Gastrocnemius medialis (tissue), 4 donors: ENCODE data around the gene ADCYAP1R1. TPM values are rescaled to one million over a fixed set of nuclear protein-coding genes. Genes with fewer than 3 reads are reported as not detected.

Source experiments
- ATAC-seq, 2 donors: fragments of 150-250 bp; one replicate each; pipeline ENCODE4 v1.9.1; 2016
- DNase-seq, 2 donors: peaks; one replicate each; pipeline ENCODE4 v3.0.0-alpha.2; 2019
- H3K27ac ChIP-seq, 4 donors: fragments of 200-600 bp; sonication (generic); 1 replicate in 1 of 4; 2 replicates in 3 of 4; pipeline ENCODE4 v1.5.1; 2016 to 2018; ENCODE audit warnings: mild to moderate bottlenecking in 2 of 4, moderate library complexity in 1 of 4
- H3K27me3 ChIP-seq, 3 donors: fragments of 200-600 bp; sonication (generic) in 2 of 3; 1 replicate in 1 of 3; 2 replicates in 2 of 3; pipeline versions ENCODE4 v1.5.1 to v1.6.0; 2016 to 2019; ENCODE audit warnings: mild to moderate bottlenecking in 1 of 3, moderate library complexity in 1 of 3
- H3K36me3 ChIP-seq, 2 donors: fragments of 200-600 bp; sonication (generic) in 1 of 2; one replicate each; pipeline ENCODE4 v1.5.1; 2017 to 2018
- H3K4me1 ChIP-seq, 2 donors: fragments of 200-600 bp; sonication (generic) in 1 of 2; one replicate each; pipeline ENCODE4 v1.5.1; 2016 to 2017; ENCODE audit warnings: mild to moderate bottlenecking in 2 of 2
- H3K4me3 ChIP-seq, 4 donors: fragments of 200-600 bp; sonication (generic) in 3 of 4; 1 replicate in 1 of 4; 2 replicates in 3 of 4; pipeline ENCODE4 v1.5.1; 2016 to 2019; ENCODE audit warnings: mild to moderate bottlenecking in 2 of 4
- H3K9me3 ChIP-seq, 3 donors: fragments of 200-600 bp; sonication (generic) in 2 of 3; 1 replicate in 1 of 3; 2 replicates in 2 of 3; pipeline ENCODE4 v1.5.1; 2016 to 2019
- POLR2A ChIP-seq, 2 donors: fragments of 450-650 bp; IDR thresholded peaks; one replicate each; pipeline ENCODE4 v1.6.1; 2017; ENCODE audit warnings: antibody characterized with exemption in 2 of 2, mild to moderate bottlenecking in 2 of 2, moderate library complexity in 2 of 2
- in situ Hi-C, 4 donors: fragments of 200-750 bp; cut with MboI; loops; one replicate each; pipeline versions ENCODE4 v1.15.0 to v1.8.0; 2017; ENCODE audit warnings: low sequenced_read_pairs in 4 of 4
- intact Hi-C: fragments of 100-400 bp; cut with DNase I; formaldehyde crosslinking; loops from one replicate; pipeline ENCODE4 v1.15.1; 2023; ENCODE audit warnings: low total_unique reads
- total RNA-seq, 4 donors: library from RNA; depleted of rRNA; stranded (reverse); fragments of >200 nt; gene quantifications; one replicate each; pipeline versions ENCODE4 v1.1.0 to v1.2.3, GENCODE V29; 2016
- TF ChIP-seq, protein P1 (sequence below), 5 experiments: fragments of 450-650 bp in 3 of 5; fragments of 200-600 bp in 2 of 5; sonication (generic) in 2 of 5; IDR thresholded peaks in 4 of 5; conservative IDR thresholded peaks in 1 of 5; 1 replicate in 4 of 5; 2 replicates in 1 of 5; pipeline ENCODE4 v1.5.1; 2016 to 2019; ENCODE audit warnings: antibody characterized with exemption in 5 of 5, mild to moderate bottlenecking in 3 of 5, moderate library complexity in 3 of 5

ADCYAP1R1 gene
- total RNA-seq, 4 donors from 2014 or later: 0.05 to 0.33 (median 0.21) TPM

DNA sequence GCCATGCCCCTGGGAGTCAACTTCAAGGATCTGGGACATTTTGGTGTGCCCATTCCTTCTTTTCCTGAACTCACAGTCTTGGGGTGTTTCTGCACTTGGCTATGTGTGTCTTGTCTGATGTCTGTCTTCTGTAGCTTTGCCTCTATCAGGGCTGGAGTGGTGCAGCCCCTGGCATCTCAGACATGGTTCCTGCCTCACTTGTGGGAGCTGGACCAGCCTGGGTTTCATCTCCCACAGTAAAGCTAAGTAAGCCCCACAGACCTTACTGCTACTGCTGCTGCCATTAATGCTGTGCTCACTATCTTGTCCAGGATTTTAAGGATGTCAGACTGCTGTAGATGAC is 59.0 kb downstream of the ADCYAP1R1 start:
- ATAC-seq: no peak
- Histone ChIP-seq H3K9me3 (no peaks in the 10 kb centered on the region), H3K27ac (no peak overlapping the region), H3K4me1 (no peaks in the 10 kb centered on the region), H3K4me3 (no peak overlapping the region), H3K36me3 (no peaks in the 10 kb centered on the region), H3K27me3 (no peaks in the 10 kb centered on the region)
- in situ Hi-C loops: loop anchor here in 1 of 4 donors (10.0 kb wide), 1 partner anchor 306 kb away; no protein-coding TSS in a partner anchor
- intact Hi-C loops: no loop called here
- no peak for DNase-seq
- TF ChIP-seq POLR2A (IDR thresholded peaks at IDR 0.05): no peak
- TF ChIP-seq, protein P1, sequence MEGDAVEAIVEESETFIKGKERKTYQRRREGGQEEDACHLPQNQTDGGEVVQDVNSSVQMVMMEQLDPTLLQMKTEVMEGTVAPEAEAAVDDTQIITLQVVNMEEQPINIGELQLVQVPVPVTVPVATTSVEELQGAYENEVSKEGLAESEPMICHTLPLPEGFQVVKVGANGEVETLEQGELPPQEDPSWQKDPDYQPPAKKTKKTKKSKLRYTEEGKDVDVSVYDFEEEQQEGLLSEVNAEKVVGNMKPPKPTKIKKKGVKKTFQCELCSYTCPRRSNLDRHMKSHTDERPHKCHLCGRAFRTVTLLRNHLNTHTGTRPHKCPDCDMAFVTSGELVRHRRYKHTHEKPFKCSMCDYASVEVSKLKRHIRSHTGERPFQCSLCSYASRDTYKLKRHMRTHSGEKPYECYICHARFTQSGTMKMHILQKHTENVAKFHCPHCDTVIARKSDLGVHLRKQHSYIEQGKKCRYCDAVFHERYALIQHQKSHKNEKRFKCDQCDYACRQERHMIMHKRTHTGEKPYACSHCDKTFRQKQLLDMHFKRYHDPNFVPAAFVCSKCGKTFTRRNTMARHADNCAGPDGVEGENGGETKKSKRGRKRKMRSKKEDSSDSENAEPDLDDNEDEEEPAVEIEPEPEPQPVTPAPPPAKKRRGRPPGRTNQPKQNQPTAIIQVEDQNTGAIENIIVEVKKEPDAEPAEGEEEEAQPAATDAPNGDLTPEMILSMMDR (IDR thresholded peaks at IDR 0.05 in 4 of 5, conservative IDR thresholded peaks at IDR 0.05 in 1 of 5): no peak

DNA sequence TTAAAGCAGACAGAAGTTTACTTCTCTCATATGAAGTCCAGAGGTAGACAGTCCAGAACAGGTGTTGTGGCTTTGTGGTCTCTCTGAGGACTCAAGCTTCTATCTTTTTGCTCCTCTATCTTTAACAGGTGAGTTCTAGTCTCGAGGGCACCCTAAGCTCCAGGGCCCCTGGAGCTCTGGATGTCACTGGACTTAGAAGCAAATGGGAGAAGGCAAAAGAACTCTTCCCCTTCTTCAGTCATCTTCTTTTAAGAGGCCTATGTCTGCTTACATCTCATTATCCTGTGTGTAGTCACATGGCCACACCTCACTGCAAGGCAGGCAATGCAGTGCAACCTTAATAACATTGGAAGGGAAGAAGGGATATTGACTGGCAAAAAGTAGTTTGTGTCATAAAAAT is 61.6 kb downstream of the ADCYAP1R1 start:
- Histone ChIP-seq H3K27me3 (no peaks in the 10 kb centered on the region), H3K4me1 (no peaks in the 10 kb centered on the region), H3K27ac (no peak overlapping the region), H3K4me3 (no peak overlapping the region), H3K36me3 (no peaks in the 10 kb centered on the region), H3K9me3 (no peaks in the 10 kb centered on the region)
- no peak for TF ChIP-seq POLR2A (IDR thresholded peaks at IDR 0.05)
- intact Hi-C loops (no loop called here), in situ Hi-C loops (loop anchor here in 1 of 4 donors (10.0 kb wide), 1 partner anchor 309 kb away; no protein-coding TSS in a partner anchor)
- ATAC-seq (no peak), DNase-seq (no peak)

DNA sequence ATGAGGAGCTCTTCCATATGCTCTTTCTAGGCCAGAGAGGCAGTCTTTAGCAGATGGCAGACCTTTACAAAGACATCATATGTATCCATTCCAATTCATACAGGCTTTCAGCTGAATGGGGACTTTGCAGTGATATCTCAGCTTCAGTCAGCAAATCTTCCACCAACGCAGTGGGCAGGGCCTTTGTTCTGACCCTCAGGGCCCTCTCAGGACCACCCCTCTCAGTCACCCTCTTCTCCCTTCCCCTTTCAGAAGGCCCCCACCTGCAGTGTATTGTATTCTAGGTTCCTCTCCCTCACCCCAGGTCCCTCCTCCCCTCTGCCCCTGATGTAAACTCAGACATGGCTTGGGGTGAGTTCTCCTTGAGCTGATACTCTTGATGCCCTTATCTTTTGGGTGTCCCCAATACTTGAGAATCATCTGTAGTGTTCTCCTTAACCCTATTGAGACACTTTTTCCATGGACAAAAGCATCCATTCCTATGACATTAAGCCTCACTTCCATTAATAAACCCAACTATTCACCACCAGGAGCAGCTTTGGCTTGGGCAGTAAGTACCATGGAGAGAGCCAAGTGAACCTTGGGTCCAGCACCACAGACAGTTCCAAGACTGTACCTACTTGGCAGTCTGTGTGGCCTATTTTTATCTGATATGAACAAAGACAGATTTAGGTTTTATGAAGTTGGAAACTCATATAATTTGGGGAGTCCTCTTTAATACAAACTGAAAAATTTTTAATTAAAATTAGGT is 62.7 kb downstream of the ADCYAP1R1 start:
- in situ Hi-C loops: loop anchor here in 2 of 4 donors (5.0 to 10.0 kb wide), 2 partner anchors 132 to 310 kb away; no protein-coding TSS in a partner anchor
- intact Hi-C loops: no loop called here
- TF ChIP-seq POLR2A (IDR thresholded peaks at IDR 0.05): no peak
- TF ChIP-seq, protein P1 (IDR thresholded peaks at IDR 0.05 in 4 of 5, conservative IDR thresholded peaks at IDR 0.05 in 1 of 5): no peak

DNA sequence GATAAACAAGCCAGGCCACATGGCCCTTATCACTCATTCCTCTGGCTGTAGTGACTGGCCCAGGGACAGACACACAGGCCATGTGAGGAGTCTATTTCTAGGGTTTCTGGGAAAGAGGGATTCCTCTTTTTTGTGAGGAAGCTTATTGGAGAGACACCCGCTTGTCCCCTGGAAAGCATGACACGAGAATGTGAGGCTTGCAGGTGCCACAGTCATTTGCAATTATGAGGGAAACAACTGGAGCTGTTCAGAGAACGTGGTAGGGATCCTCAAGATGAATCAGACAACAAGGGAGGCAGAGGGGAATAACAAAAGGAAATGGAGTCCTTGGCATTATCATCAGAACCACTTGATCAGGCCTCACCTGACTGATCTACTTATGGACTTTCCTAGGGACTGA is 64.5 kb downstream of the ADCYAP1R1 start:
- intact Hi-C loops (no loop called here), in situ Hi-C loops (loop anchor here in 2 of 4 donors (5.0 to 10.0 kb wide), 2 partner anchors 134 to 312 kb away; no protein-coding TSS in a partner anchor)
- Histone ChIP-seq H3K36me3 (no peaks in the 10 kb centered on the region), H3K27me3 (no peaks in the 10 kb centered on the region), H3K4me1 (no peaks in the 10 kb centered on the region), H3K4me3 (no peak overlapping the region), H3K27ac (no peak overlapping the region), H3K9me3 (no peaks in the 10 kb centered on the region)
- DNase-seq: no peak
- ATAC-seq: no peak
- TF ChIP-seq, protein P1 (IDR thresholded peaks at IDR 0.05 in 4 of 5, conservative IDR thresholded peaks at IDR 0.05 in 1 of 5): no peak
- TF ChIP-seq POLR2A (IDR thresholded peaks at IDR 0.05): no peak

More for the DNA sequence above, 62.7 kb downstream of the ADCYAP1R1 start:
- no peak for DNase-seq
- Histone ChIP-seq H3K36me3 (no peaks in the 10 kb centered on the region), H3K4me1 (no peaks in the 10 kb centered on the region), H3K4me3 (no peak overlapping the region), H3K27me3 (no peaks in the 10 kb centered on the region), H3K9me3 (no peaks in the 10 kb centered on the region), H3K27ac (no peak overlapping the region)
- ATAC-seq: no peak

DNA sequence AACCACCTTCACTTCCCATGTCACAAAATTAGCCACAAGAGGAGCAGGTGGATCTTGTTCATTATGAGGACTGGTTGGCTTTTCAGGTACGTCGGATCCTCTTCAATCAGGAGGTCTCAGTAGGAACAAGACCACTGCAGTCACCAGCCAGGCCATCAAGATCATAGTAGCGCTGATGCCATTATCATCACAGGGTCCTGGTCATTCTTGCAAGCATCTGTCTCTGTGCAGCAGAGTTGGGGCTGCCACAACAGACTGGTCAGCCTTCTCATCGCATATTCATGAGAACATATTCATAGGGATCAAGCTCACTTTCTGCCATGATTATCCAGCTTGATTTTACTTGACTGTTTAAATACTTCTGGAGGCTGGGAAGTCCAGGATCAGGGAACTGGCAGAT is 67.1 kb downstream of the ADCYAP1R1 start:
- in situ Hi-C loops: loop anchor here in 2 of 4 donors (5.0 to 10.0 kb wide), 2 partner anchors 137 to 314 kb away; no protein-coding TSS in a partner anchor

More for the DNA sequence above, 67.1 kb downstream of the ADCYAP1R1 start:
- Histone ChIP-seq H3K36me3 (no peaks in the 10 kb centered on the region), H3K4me3 (no peak overlapping the region), H3K27ac (no peak overlapping the region), H3K9me3 (no peaks in the 10 kb centered on the region), H3K4me1 (no peaks in the 10 kb centered on the region), H3K27me3 (no peaks in the 10 kb centered on the region)
- no peak for TF ChIP-seq POLR2A (IDR thresholded peaks at IDR 0.05)
- TF ChIP-seq, protein P1 (IDR thresholded peaks at IDR 0.05 in 4 of 5, conservative IDR thresholded peaks at IDR 0.05 in 1 of 5): no peak
- intact Hi-C loops: no loop called here
- ATAC-seq: no peak
- no peak for DNase-seq
